CD4-positive, alpha-beta T cell treated with Interleukin-21 for 1 hour (primary cell): Measurements from ENCODE around the gene TMEM242.
"Not testable (repeated sequence)": the region's sequence is repeated elsewhere in the genome, so short reads cannot be mapped to it uniquely, and the experiment has no call there.

Experiments used
- DNase-seq: peaks from one replicate; pipeline ENCODE4 v3.0.0-alpha.2; 2020

Gene TMEM242

GRCh38 chr6:157323255-157323965, at the start of gene TMEM242:
TMEM242 (minus strand) TSS chr6:157323519; CDS start chr6:157323499, 20 bp downstream.
- DNase-seq: peak; percentile 91

- DNase-seq: no peak
Observed at GRCh38 chr6:157372501-157373280, 49.4 kb upstream of the TMEM242 start.

- no peak for DNase-seq
Observed at GRCh38 chr6:157370755-157371154, 47.4 kb upstream of the TMEM242 start.

- no peak for DNase-seq
Observed at GRCh38 chr6:157368359-157369049, 45.2 kb upstream of the TMEM242 start.

- no peak for DNase-seq
Observed at GRCh38 chr6:157366648-157367047, 43.3 kb upstream of the TMEM242 start.

GRCh38 chr6:157364705-157365104, 41.4 kb upstream of the TMEM242 start:
- DNase-seq: no peak

- DNase-seq: no peak
Observed at GRCh38 chr6:157361886-157362285, 38.6 kb upstream of the TMEM242 start.

- no peak for DNase-seq
Observed at GRCh38 chr6:157358287-157358686, 35.0 kb upstream of the TMEM242 start.

- DNase-seq: no peak
Observed at GRCh38 chr6:157346373-157346772, 23.1 kb upstream of the TMEM242 start.

GRCh38 chr6:157343732-157344131, 20.4 kb upstream of the TMEM242 start:
- no peak for DNase-seq

- no peak for DNase-seq
Observed at GRCh38 chr6:157339432-157339831, 16.1 kb upstream of the TMEM242 start.

GRCh38 chr6:157337751-157338150, 14.4 kb upstream of the TMEM242 start:
- no peak for DNase-seq

- DNase-seq: not testable (repeated sequence)
Observed at GRCh38 chr6:157337276-157337675, 14.0 kb upstream of the TMEM242 start.

GRCh38 chr6:157335829-157336228, 12.5 kb upstream of the TMEM242 start:
- DNase-seq: no peak

- DNase-seq: no peak
Observed at GRCh38 chr6:157333956-157334355, 10.6 kb upstream of the TMEM242 start.

- DNase-seq: no peak
Observed at GRCh38 chr6:157333537-157333936, 10.2 kb upstream of the TMEM242 start.

GRCh38 chr6:157332813-157333212, 9.5 kb upstream of the TMEM242 start:
- DNase-seq: no peak

GRCh38 chr6:157330831-157331230, 7.5 kb upstream of the TMEM242 start:
- DNase-seq: no peak

GRCh38 chr6:157329829-157330228, 6.5 kb upstream of the TMEM242 start:
- no peak for DNase-seq

- DNase-seq: no peak
Observed at GRCh38 chr6:157328108-157328692, 4.9 kb upstream of the TMEM242 start.

- DNase-seq: no peak
Observed at GRCh38 chr6:157326979-157327378, 3.7 kb upstream of the TMEM242 start.

GRCh38 chr6:157325069-157325805, 1.9 kb upstream of the TMEM242 start:
- DNase-seq: no peak

GRCh38 chr6:157323966-157324300, 614 bp upstream of the TMEM242 start:
- DNase-seq: peak; percentile 26
